ENCODE data around the gene GPS2.

DNA sequence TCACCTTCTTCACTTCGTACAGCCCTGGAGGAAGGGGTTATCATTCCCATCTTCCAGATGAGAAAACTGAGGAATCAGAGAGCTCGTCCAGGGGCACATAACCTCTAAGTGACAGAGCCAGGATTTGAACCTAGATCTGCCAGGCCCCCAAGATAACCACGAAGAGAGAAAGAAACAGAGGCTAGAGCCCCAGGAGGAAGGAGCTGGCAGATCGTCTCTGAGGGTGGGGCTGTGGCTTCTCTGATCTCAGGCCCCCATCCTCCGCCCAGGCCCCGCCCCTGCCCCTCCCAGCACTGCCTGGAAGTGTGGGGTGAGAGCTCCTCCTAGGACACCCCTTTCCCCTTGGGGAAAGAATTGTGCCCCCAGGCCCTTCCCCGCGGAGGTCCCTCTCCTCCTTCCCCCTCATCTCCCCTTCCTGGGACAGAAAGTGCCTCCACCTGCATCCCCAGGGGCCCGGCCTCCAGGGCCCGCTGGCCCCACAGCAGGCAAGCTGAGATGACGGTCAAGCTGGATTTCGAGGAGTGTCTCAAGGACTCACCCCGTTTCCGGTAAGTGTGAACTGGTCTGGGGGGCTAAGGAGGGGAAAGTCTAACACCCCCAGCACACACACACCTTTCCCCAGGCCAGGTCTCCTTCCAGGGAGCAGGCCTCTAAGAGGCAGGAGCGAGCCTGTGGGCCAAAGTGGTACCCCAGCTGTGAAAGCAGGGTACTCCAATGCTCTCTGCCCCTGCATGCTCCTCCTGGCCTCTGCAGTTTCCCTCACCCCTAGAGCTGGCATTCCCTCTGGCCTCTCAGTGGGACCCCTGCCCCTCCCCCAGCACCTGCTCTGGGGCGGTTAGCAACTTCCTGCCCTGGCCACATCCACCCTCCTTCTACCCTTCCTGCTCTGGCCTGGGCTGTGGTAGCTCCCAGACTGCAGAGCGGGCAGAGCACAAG is 21.3 kb upstream of the GPS2 start, which contains the start of gene ACAP1:
- TF ChIP-seq, protein P1, sequence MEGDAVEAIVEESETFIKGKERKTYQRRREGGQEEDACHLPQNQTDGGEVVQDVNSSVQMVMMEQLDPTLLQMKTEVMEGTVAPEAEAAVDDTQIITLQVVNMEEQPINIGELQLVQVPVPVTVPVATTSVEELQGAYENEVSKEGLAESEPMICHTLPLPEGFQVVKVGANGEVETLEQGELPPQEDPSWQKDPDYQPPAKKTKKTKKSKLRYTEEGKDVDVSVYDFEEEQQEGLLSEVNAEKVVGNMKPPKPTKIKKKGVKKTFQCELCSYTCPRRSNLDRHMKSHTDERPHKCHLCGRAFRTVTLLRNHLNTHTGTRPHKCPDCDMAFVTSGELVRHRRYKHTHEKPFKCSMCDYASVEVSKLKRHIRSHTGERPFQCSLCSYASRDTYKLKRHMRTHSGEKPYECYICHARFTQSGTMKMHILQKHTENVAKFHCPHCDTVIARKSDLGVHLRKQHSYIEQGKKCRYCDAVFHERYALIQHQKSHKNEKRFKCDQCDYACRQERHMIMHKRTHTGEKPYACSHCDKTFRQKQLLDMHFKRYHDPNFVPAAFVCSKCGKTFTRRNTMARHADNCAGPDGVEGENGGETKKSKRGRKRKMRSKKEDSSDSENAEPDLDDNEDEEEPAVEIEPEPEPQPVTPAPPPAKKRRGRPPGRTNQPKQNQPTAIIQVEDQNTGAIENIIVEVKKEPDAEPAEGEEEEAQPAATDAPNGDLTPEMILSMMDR (IDR thresholded peaks at IDR 0.05) = no peak
- no peak for TF ChIP-seq EZH2 (IDR thresholded peaks at IDR 0.05; ENCODE audit: borderline replicate concordance, insufficient read depth, low read depth, low read length, poor library complexity, severe bottlenecking)
